HepG2 (cell line): ENCODE data around the gene OTOP2.

Experiments used
- CTCF ChIP-seq: sonication (generic); formaldehyde crosslinking; IDR thresholded peaks from 2 replicates; pipeline ENCODE4 v1.5.0; 2020; ENCODE audit warnings: mild to moderate bottlenecking, missing genetic modification reagents, moderate library complexity
- TCF7L2 ChIP-seq: IDR thresholded peaks from 2 replicates; pipeline ENCODE4 v1.6.1; 2011; ENCODE audit warnings: mild to moderate bottlenecking, low read depth, low read length, moderate library complexity
- ZNF317 ChIP-seq: sonication (generic); formaldehyde crosslinking; IDR thresholded peaks from 2 replicates; pipeline ENCODE4 v1.5.0; 2020; ENCODE audit warnings: mild to moderate bottlenecking, missing genetic modification reagents

GRCh38 chr17:74907012-74907411, 17.1 kb upstream of the OTOP2 start:
- TF ChIP-seq CTCF (CRISPR knock-in tag) = no peak
- TF ChIP-seq TCF7L2 = no peak
- TF ChIP-seq ZNF317 (CRISPR knock-in tag) = no peak
